ENCODE results near the gene B9D1. TPM values are rescaled to one million over a fixed set of nuclear protein-coding genes. Genes with fewer than 3 reads are reported as not detected.
A peak's percentile ranks its signal among the peaks of the same experiment; 100 is the strongest.

B9D1 gene, protein sequence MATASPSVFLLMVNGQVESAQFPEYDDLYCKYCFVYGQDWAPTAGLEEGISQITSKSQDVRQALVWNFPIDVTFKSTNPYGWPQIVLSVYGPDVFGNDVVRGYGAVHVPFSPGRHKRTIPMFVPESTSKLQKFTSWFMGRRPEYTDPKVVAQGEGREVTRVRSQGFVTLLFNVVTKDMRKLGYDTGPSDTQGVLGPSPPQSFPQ
- 1 to 10 TPM; 7.7 to 9.8 TPM for total RNA-seq
- long read RNA-seq, donor 1, partial matches to known transcripts, result 0 of 2 reads
- long read RNA-seq, donor 1, other reads (novel, unspliced or antisense), result 0 of 2 reads
- long read RNA-seq, donor 2, partial matches to known transcripts, result 0 of 5 reads
- long read RNA-seq, donor 2, other reads (novel, unspliced or antisense), result 1 of 5 reads

DNA sequence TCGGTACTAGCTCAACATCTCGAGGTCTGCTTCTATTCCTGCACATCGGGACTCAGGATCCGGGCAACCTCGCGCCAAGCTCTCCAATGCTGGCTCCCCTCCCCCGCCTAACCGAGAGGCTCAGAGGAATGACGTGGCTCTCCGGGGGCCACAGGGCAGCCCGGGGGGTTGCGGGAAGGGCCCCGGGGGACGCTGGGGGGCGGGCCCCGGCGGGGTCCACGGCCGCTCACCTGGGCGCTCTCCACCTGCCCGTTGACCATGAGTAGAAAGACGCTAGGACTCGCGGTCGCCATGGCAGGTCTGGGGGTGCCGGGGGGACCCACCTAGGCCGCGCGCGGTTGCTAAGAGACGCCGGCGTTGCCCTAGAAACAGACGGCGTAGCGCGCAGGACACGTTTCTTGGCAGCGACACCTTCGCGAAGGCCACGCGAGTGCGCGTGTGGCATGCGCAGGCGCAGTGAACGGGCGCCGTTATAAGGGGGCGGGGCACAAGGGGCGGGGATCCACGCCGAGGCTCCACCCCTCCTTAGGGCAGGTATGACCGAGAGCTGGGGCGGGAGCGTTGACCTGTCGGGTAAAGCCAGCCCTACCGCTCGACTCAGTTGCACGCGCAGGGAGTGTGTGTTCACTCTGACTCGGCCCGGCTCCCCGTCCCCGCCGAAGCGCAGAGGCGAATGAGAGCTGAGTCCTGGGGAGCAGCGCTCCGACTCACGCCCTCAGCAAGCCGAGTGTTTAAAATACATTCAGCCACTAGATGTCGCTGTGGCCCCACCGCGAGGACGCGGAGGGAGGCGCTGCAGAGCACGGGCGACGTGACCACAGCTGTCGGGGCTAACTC lies at the start of gene B9D1:
Gene B9D1, minus strand, starts transcription at position 447 of the 837 bp plus-strand sequence. Its CDS starts 154 bp downstream, at position 293.
- DNase-seq (ENCODE audit: low spot score), result peak; percentile 98
- intact Hi-C loops (cut with DNase I), result loop anchor here (2.0 to 10.0 kb wide), 4 partner anchors 86 to 402 kb away; no protein-coding TSS in a partner anchor

DNA sequence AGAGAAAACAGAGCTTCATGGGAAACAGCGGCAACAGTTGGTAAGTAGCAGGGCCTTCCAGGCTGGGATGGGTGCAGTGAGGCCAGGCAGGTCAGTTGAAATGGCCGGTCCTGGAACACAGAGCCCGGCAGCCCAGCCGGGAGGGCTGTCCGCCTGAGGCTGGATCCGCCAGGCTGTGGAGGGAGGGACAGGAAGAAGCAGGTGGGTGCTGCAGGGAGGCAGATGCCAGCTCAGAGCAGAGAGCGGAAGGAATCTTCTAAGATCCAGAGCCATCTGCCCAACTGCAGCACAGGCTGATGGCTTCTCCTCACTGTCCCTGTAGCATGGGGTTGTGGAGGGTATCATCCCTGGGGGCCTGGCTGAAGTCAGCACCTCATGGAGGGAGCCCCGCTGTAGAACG lies 49.1 kb upstream of the B9D1 start:
- intact Hi-C loops (cut with DNase I), result loop anchor here in 1 of 2 donors (2.0 kb wide), 1 partner anchor 19 kb away; no protein-coding TSS in a partner anchor

DNA sequence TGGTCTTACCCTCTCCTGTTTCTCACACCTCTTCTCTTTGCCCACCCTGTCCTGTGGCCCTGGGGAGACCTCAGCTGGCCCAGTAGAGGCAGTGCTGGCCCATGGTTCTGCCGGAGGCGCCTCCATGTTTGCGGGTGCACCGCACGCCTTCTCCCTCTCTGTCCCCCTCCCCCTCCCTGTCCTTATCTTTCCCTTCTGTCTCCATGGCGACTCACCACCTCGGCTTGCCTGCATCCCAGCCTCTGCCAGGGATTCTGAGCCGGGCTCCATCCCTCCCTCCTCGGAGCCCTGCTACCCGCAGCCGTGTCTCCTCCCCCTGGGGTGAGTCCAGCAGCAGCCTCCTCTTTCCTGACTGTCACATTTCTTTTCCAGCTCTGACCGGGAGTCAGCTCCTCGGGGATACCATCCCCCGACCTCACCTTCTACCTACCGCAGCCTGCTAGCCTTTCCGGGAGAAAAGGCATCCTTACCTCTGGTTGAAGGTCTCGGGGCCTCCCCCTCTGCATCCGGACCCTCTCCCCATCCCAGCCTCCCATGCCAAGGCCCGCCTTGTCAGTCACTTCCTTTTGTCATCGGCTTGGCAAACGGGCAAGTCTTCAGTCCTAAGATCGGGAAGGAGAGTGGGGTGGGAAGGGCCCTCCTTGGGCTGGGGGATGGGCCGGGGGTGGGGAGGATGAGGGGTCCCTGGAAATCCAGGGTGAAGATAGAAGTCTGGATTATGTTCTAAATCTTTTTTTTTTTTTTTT lies 48.5 kb upstream of the B9D1 start, which contains the start of gene RNF112:
Gene RNF112, plus strand, starts transcription at position 358 of the 746 bp plus-strand sequence. Its CDS starts 177 bp downstream, at position 535.
- peak; percentile 86 for DNase-seq (ENCODE audit: low spot score)

More for the DNA sequence above, 49.1 kb upstream of the B9D1 start:
- no peak for DNase-seq (ENCODE audit: low spot score)

DNA sequence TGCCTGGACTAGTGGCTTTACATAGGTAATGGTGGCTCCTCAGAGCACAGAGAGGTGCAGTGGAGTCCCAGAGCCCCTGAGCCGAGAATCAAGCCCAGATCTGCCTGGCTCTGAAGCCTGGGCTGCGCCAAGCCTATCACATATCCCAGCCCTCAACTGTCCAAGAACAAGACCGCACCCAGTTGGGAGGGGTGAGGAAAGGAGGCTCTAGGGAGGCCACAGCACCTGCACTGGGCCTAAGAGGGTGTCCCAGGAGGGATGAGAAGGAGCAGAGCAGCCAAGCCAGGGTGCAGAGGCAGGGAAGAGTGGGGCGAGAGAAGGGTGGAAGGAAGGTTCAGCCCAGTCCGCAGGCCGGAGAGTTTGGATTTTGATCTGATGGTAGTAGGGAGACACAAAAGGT lies 47.6 kb upstream of the B9D1 start:
- no peak for DNase-seq (ENCODE audit: low spot score)
- intact Hi-C loops (cut with DNase I), result loop anchor here in 1 of 2 donors (2.0 kb wide), 1 partner anchor 17 kb away; no protein-coding TSS in a partner anchor

More for the DNA sequence above, 48.5 kb upstream of the B9D1 start, which contains the start of gene RNF112:
- intact Hi-C loops (cut with DNase I), result loop anchor here in 1 of 2 donors (2.0 kb wide), 1 partner anchor 18 kb away; no protein-coding TSS in a partner anchor

DNA sequence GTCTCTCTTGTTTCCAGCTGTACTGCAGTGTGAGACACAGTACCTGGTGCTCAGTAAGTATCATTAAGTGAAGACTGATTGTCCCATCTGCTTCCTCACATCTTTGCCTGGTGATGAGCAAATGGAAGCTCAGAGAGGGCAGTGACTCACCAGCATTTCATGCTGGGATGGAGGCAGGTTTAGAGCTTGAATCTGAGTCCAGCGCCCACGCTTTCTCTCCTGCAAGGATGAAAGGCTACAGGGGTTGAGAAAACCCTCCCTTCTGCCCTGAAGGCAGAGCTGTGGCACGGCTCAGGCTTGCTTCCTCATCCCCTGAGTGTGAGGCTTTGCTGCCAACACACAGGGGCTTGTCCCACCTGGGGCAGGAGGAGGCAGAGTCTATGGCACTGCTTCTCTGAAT lies 47.0 kb upstream of the B9D1 start:
- intact Hi-C loops (cut with DNase I), result no loop called here
- no peak for DNase-seq (ENCODE audit: low spot score)

DNA sequence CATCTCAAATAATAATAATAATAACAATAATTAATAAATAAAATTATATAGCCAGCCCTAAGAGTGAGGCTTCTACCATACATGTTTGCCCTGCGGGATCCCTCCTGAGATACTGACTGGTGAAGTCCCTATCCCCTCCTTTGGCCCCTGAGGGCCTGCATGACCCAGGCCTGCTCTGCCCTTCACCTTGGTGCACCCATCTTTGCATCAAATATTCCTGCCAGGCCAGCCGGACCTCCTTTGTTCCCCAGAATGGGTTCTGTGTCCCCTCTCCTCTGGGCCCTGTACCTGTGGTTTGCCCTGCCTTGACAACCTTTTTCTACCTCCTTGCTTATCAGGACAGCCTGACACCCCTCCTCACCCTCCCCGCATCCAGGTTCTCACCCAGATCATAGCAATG lies 46.5 kb upstream of the B9D1 start:
- intact Hi-C loops (cut with DNase I), result no loop called here
- DNase-seq (ENCODE audit: low spot score), result no peak

DNA sequence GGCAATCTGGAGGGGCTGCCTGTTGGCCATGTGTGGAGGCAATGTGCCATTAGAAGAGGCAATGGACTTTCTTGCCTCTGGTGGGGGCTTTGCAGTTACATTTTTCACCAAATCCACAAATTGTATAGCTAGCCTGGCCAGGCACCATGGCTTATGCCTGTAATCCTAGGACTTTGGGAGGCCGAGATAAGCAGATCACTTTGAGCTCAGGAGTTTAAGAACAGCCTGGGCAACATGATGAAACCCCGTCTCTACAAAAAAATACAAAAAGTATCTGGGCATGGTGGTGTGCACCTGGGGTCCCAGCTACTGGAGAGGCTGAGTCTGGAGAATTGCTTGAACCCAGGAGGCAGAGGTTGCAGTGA lies 45.8 kb upstream of the B9D1 start:
- intact Hi-C loops (cut with DNase I), result no loop called here
- DNase-seq (ENCODE audit: low spot score), result no peak

DNA sequence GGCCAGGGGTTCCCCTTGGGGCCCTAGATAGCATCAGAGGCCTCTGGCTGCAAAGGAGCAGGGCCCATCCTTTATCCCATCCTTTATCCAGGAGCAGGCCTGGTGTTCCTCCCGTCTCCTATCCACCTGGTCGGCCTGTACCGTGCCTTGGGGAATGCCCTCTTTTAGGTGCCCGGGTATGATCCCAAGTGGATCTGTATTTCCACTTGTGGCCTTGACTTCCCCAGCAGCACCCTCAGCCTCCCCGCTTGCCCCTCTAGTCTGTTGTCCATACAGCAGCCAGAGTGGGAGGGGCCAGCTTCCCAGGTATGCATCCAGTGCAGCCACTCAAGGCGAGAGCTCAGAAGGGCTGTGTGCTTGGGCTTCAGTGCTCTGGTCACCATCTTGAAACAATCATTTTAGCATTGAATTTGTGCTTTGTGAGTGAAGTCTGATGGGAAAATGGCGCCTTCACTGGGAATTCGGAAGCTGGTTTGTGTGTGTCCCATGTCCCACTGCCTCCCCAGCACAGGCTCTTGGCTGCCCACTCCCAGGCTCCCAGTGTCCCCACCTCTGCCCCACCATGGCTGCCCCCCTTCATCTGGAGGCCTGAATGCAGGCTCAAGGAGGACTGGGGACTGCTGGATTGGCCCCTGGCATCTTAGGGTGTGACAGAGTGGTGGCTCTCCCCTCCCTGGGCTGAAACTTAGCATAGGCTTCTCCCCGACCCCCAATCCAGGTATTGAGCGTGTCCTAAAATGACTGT lies 45.2 kb upstream of the B9D1 start:
- intact Hi-C loops (cut with DNase I), result no loop called here

DNA sequence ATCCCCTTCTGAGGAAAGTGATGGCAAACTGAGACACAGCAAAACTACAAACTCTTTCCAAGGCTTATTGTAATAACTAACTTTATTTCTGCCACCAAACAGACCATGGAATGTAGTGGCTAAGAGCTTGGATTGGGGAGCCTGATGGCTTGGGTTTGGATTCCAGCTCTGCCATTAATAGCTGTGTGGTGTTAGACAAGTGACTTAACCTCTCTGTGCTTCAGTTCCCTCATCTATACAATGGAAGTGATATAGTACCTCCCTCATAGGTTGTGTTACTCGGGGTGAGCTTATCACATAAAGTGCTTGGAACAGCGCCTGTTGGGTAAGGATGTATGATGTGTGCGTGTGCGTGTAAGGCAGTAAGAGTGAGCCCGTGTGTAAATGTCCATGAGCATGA lies 42.6 kb upstream of the B9D1 start:
- intact Hi-C loops (cut with DNase I), result no loop called here
- no peak for DNase-seq (ENCODE audit: low spot score)

More for the DNA sequence above, 45.2 kb upstream of the B9D1 start:
- no peak for DNase-seq (ENCODE audit: low spot score)

DNA sequence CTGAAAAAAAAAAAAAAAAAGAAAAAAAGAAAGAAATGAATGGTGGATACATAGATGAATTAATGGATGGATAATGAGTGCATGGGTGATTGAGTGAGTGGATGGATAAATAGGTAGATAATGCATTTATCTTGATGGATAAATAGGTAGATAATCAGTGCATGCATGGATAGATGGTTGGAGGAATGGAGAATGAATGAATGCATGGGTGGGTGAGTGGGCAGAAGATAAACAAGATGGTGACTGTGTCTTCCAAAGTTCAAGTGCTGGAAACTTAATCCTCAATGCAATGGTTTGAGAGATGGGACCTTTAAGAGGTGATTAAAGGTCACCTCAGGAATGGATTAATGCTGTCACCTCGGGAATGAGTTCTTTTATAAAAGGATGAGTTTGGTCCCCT lies 41.7 kb upstream of the B9D1 start:
- DNase-seq (ENCODE audit: low spot score), result no peak

DNA sequence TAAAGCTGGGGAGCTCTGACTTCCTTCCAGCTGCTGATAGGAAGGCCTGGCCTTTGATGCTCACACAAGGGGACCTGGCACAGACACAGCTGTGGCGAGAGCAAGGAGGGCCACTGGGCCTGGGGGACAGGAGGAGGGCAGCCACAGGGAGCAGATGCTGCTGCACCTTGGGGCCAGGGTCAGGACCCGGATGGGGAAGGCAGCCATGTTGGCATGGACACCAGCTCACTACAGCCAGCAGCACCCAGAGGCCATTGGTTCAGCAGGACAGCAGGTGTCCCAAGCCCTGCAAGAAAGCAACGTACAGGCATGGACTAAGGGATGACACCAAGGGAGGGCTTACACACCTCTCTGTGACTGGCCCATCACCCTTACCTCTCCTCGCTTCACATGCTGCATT lies 40.5 kb upstream of the B9D1 start:
- DNase-seq (ENCODE audit: low spot score), result no peak
- intact Hi-C loops (cut with DNase I), result no loop called here

More for the DNA sequence above, 41.7 kb upstream of the B9D1 start:
- intact Hi-C loops (cut with DNase I), result no loop called here

DNA sequence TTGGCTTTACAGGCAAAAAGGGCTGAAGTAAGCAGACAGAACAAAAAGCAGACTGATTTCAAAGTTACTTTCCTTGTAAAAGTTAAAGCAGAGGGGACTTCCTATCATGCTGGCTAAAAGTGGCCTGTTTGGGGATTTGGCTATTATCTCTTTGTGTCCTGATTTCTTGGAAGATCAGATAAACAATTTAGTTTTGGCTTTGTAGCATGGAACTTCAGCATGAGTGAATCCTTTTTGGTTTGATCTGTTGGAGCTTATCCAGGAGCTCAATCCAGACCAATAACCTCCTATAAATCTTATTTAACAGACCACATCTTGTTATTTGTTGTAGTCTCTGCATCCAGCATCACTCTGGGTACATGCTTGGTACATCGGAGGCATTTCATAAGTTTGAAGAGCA lies 39.6 kb upstream of the B9D1 start:
- DNase-seq (ENCODE audit: low spot score), result no peak
- intact Hi-C loops (cut with DNase I), result no loop called here

DNA sequence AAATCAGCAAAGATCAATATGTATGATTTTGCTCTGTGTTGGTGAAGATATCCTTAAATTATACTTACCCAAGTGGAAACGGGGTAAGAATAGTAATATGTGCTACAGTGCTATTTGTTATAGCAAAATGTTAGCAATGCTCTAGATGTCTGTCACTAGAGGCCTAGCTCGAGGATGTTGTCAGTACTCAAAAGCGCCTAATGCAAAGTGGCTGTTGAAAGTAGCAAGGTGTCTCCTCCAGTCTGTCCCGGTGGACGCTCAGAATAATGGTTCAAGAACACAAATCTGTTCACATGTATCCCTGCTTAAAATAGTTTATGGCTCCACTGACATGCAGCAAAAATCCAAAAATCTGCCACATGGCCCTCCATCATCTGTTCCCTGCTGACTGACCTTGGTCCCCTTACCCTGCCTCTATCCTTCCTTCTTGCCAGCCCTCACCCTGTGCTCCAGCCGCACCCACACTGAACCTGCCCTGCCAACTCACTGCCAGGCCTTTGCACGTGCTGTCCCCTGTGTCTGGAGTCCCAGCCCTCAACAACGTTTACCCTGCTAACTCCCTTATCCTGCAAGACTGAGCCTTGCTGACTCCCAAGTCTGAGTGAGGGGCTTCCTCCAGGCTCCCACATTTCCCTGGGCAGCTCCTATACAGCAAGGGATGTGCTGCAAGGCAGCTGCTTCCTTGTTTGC lies 38.9 kb upstream of the B9D1 start:
- intact Hi-C loops (cut with DNase I), result no loop called here

DNA sequence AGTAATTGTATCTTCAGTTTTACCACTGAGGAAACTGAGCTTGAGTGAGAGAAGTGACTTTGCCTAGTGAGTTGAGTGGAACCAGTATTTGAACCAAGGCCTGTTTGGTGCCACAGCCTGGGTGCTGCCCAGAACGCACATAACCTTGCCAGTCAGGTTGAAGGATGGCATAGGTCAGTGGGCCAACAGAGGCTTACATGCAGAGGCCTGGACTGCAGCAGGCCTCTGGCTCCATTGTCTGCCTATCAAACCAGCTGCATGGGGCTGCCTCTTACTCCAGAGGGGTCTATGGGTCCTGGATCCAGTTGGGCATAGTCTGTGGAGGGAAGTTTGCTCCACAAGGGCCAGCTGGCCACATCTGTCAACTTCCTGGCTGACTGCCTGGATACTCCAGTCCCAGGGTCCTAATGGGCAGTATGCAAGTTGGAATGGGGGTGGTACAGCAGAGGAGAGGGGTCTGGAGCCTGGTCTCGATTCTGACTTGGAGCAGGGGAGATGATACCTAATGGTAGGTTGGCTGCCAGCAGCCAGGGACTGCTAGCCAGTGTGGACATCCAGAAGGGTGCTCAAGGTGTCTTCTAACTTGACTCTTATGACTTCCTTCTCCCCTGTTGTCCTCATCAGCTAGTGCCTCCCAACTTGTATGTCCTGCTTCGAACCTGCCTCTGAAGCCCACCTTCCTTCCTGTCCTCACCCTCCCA lies 37.4 kb upstream of the B9D1 start:
- DNase-seq (ENCODE audit: low spot score), result peak; percentile 44
- intact Hi-C loops (cut with DNase I), result no loop called here

More for the DNA sequence above, 38.9 kb upstream of the B9D1 start:
- no peak for DNase-seq (ENCODE audit: low spot score)

DNA sequence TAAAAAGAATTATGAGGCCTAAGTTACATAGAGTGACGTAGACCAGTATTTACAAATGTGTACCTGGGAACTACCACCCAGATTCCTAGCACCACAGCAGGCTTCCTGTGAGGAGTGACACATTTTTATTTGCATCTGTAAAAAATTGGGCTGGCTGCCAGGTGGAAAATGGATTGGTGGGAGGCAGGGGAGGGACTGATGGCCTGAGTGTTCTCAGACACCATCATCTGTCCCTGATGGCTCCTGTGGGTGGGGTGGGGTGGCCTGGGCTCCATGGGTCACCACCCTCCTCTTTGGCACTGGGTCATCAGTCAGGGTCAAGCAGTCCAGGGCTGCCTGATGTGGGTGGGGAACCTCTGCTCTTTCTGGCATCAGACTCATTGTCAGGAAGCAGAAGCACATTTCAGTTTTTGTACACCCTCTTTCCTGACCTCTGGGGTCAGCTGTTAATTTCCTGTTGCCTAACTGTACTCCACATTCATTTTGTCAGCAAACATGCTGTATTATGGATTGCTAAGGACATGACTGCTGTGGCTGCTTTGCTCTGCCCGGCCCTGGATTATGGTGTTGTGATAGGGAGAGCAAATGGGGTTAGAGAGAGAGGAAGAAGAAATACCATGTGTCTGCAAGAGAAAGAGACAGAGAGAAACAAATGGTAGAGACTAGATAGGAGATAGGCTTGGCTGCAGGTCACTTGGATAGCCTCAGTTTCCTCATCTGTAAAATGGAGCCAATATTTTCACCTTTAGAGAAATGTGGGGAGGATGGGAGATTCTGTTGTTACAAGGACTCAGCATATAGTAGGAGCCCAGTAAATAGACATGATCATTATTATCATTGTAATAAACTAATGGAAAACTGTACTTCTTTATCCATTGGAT lies 36.0 kb upstream of the B9D1 start:
- peak; percentile 89 for DNase-seq (ENCODE audit: low spot score)
- intact Hi-C loops (cut with DNase I), result no loop called here

DNA sequence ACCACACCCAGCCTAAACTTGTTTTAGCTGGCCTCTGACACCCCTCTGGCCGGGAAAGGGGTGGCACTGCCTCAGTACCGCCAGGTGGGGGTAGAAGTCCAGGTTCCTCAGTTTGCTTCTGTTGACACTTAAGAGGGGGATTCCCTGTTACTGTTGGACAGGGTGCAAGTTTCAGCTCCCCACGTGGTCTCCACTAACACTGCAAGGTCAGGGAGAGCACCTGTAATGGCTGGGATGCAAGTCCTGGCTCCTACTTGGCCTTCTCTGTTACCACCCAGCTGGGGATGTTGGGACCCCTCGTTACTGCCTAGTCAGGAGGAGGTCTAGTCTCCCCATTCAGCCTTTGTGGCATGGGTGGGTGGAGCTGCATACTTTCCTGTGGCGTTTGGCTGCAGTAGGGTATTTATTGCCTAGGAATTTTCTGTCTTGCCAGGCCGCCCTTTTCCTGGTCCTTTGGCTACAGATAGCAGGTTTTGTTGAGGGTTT lies 35.1 kb upstream of the B9D1 start:
- intact Hi-C loops (cut with DNase I), result no loop called here
- peak; percentile 23 for DNase-seq (ENCODE audit: low spot score)
